GM19351 (cell line): ENCODE data around the gene MYOM1.
A peak's percentile ranks its signal among the peaks of the same experiment; 100 is the strongest.
"Not testable (repeated sequence)": the region's sequence is repeated elsewhere in the genome, so short reads cannot be mapped to it uniquely, and the experiment has no call there.

Experiments used
- ATAC-seq: cut with Tn5 transposase; IDR thresholded peaks from one replicate; pipeline ENCODE4 v1.9.1; 2021; ENCODE audit warnings: mild to moderate bottlenecking, moderate library complexity; ENCODE audit not compliant: unreplicated experiment

MYOM1 gene

GRCh38 chr18:3041843-3042242 is 177.9 kb downstream of the MYOM1 start:
- no peak for ATAC-seq

- no peak for ATAC-seq
Observed at GRCh38 chr18:3040881-3041280, 178.9 kb downstream of the MYOM1 start.

GRCh38 chr18:3040173-3040572 is 179.6 kb downstream of the MYOM1 start:
- ATAC-seq: no peak

GRCh38 chr18:3037423-3037915 is 182.3 kb downstream of the MYOM1 start:
- peak; percentile 100 for ATAC-seq

- no peak for ATAC-seq
Observed at GRCh38 chr18:3036108-3036507, 183.7 kb downstream of the MYOM1 start.

- no peak for ATAC-seq
Observed at GRCh38 chr18:3035635-3036034, 184.1 kb downstream of the MYOM1 start.

GRCh38 chr18:3032721-3033120 is 187.0 kb downstream of the MYOM1 start:
- no peak for ATAC-seq

- ATAC-seq: no peak
Observed at GRCh38 chr18:3029215-3029952, 190.4 kb downstream of the MYOM1 start.

GRCh38 chr18:3028115-3028514 is 191.7 kb downstream of the MYOM1 start:
- not testable (repeated sequence) for ATAC-seq

GRCh38 chr18:3027370-3027891 is 192.3 kb downstream of the MYOM1 start:
- no peak for ATAC-seq

GRCh38 chr18:3025544-3025943 is 194.2 kb downstream of the MYOM1 start:
- ATAC-seq: no peak

- not testable (repeated sequence) for ATAC-seq
Observed at GRCh38 chr18:3023603-3024002, 196.2 kb downstream of the MYOM1 start.
